Stimulated activated CD4-positive, alpha-beta T cell treated with anti-CD3 and anti-CD28 coated beads, Interleukin-4, amount 100 ng/mL, for 4 hours (primary cell): Measurements from ENCODE around the gene FGFR1OP2.
"Not testable (repeated sequence)": the region's sequence is repeated elsewhere in the genome, so short reads cannot be mapped to it uniquely, and the experiment has no call there.

Experiments
- DNase-seq, 2 experiments: peaks; one replicate each; pipeline ENCODE4 v3.0.0-alpha.2; 2020

FGFR1OP2 gene

GRCh38 chr12:26948309-26948708, 10.0 kb downstream of the FGFR1OP2 start:
- DNase-seq = no peak

- no peak for DNase-seq
These were observed 15.2 kb downstream of the FGFR1OP2 start for GRCh38 chr12:26953447-26953846.

- no peak for DNase-seq
These were observed 15.8 kb downstream of the FGFR1OP2 start for GRCh38 chr12:26954027-26954426.

- not testable (repeated sequence) for DNase-seq
These were observed 23.1 kb downstream of the FGFR1OP2 start for GRCh38 chr12:26961391-26961790.

GRCh38 chr12:26961803-26962202, 23.5 kb downstream of the FGFR1OP2 start:
- DNase-seq = no peak

- DNase-seq = no peak
These were observed 25.1 kb downstream of the FGFR1OP2 start for GRCh38 chr12:26963413-26963812.

- no peak for DNase-seq
These were observed 28.6 kb downstream of the FGFR1OP2 start for GRCh38 chr12:26966842-26967241.

GRCh38 chr12:26970136-26970535, 31.9 kb downstream of the FGFR1OP2 start:
- no peak for DNase-seq

GRCh38 chr12:26971963-26972362, 33.7 kb downstream of the FGFR1OP2 start:
- peak; percentile 36 to 60 for DNase-seq

- DNase-seq = no peak
These were observed 38.4 kb downstream of the FGFR1OP2 start for GRCh38 chr12:26976687-26977086.

GRCh38 chr12:26978801-26979200, 40.5 kb downstream of the FGFR1OP2 start:
- no peak for DNase-seq

GRCh38 chr12:26979733-26980132, 41.5 kb downstream of the FGFR1OP2 start:
- DNase-seq = no peak

GRCh38 chr12:26982866-26983265, 44.6 kb downstream of the FGFR1OP2 start:
- DNase-seq = no peak

- DNase-seq = no peak
These were observed 49.6 kb downstream of the FGFR1OP2 start for GRCh38 chr12:26987634-26988424.

GRCh38 chr12:26988703-26989102, 50.4 kb downstream of the FGFR1OP2 start:
- no peak for DNase-seq

GRCh38 chr12:26989873-26990272, 51.6 kb downstream of the FGFR1OP2 start:
- DNase-seq = no peak

- no peak for DNase-seq
These were observed 53.6 kb downstream of the FGFR1OP2 start for GRCh38 chr12:26991826-26992225.

GRCh38 chr12:26994109-26994508, 55.8 kb downstream of the FGFR1OP2 start:
- DNase-seq = no peak

GRCh38 chr12:26995706-26996105, 57.4 kb downstream of the FGFR1OP2 start:
- DNase-seq = no peak

GRCh38 chr12:26997003-26997402, 58.7 kb downstream of the FGFR1OP2 start:
- DNase-seq = no peak

- no peak for DNase-seq
These were observed 62.7 kb downstream of the FGFR1OP2 start for GRCh38 chr12:27000961-27001360.

- DNase-seq = no peak
These were observed 63.4 kb downstream of the FGFR1OP2 start for GRCh38 chr12:27001663-27002062.

- no peak for DNase-seq
These were observed 63.9 kb downstream of the FGFR1OP2 start for GRCh38 chr12:27002141-27002540.

GRCh38 chr12:27003421-27004381, 65.4 kb downstream of the FGFR1OP2 start:
- DNase-seq = no peak
